Endothelial cell (in vitro differentiated cells): ENCODE data around the gene KMT2C. TPM values are rescaled to one million over a fixed set of nuclear protein-coding genes. Genes with fewer than 3 reads are reported as not detected.

ENCODE experiments used
- DNase-seq: peaks from one replicate; pipeline ENCODE4 v3.0.0; 2021; ENCODE audit warnings: low spot score
- H3K27ac Mint-ChIP-seq: one replicate; pipeline ENCODE4 v1.8.0; 2021; ENCODE audit warnings: mixed read lengths, inconsistent platforms; ENCODE audit not compliant: unreplicated experiment
- H3K27me3 Mint-ChIP-seq: one replicate; pipeline ENCODE4 v1.8.0; 2021; ENCODE audit warnings: mild to moderate bottlenecking, moderate library complexity, mixed read lengths, inconsistent platforms; ENCODE audit not compliant: unreplicated experiment
- H3K36me3 Mint-ChIP-seq: one replicate; pipeline ENCODE4 v1.8.0; 2021; ENCODE audit warnings: mild to moderate bottlenecking, low read depth, mixed read lengths, inconsistent platforms; ENCODE audit not compliant: unreplicated experiment
- H3K4me1 Mint-ChIP-seq: one replicate; pipeline ENCODE4 v1.8.0; 2021; ENCODE audit warnings: mild to moderate bottlenecking, mixed read lengths, inconsistent platforms; ENCODE audit not compliant: unreplicated experiment
- H3K4me3 Mint-ChIP-seq: one replicate; pipeline ENCODE4 v1.8.0; 2021; ENCODE audit warnings: mild to moderate bottlenecking, mixed read lengths, inconsistent platforms; ENCODE audit not compliant: unreplicated experiment
- H3K9me3 Mint-ChIP-seq: one replicate; pipeline ENCODE4 v1.8.0; 2021; ENCODE audit warnings: mixed read lengths, inconsistent platforms; ENCODE audit not compliant: unreplicated experiment
- CTCF ChIP-seq: fragments of 200-600 bp; sonication (generic); IDR thresholded peaks from one replicate; pipeline ENCODE4 v1.5.0; 2021; ENCODE audit warnings: antibody characterized with exemption; ENCODE audit not compliant: unreplicated experiment
- total RNA-seq: library from RNA; stranded (reverse); fragmentation: NEBNext Ultra II Directional; extraction: Animal tissue kit (Norgen Biotek cat#: 25700); gene quantifications from one replicate; pipeline ENCODE4 v1.2.1, GENCODE V29; 2021; ENCODE audit not compliant: unreplicated experiment

The KMT2C gene
- total RNA-seq, 1 donor from 2014 or later, result 59.8 TPM

GRCh38 chr7:152330827-152331226 is 105.0 kb downstream of the KMT2C start:
- Mint-ChIP-seq H3K27me3 (peaks cover 6% of the 10 kb centered on the region), H3K27ac (no peak overlapping the region), H3K36me3 (peaks cover 19% of the 10 kb centered on the region), H3K4me3 (no peak overlapping the region), H3K4me1 (no peaks in the 10 kb centered on the region), H3K9me3 (no peaks in the 10 kb centered on the region)
- TF ChIP-seq CTCF, result no peak
- DNase-seq, result no peak

GRCh38 chr7:152329469-152329868 is 106.3 kb downstream of the KMT2C start:
- Mint-ChIP-seq H3K27ac (no peak overlapping the region), H3K4me3 (no peak overlapping the region), H3K4me1 (no peaks in the 10 kb centered on the region), H3K27me3 (peaks cover 5% of the 10 kb centered on the region), H3K9me3 (no peaks in the 10 kb centered on the region), H3K36me3 (peaks cover 23% of the 10 kb centered on the region)
- DNase-seq, result no peak
- no peak for TF ChIP-seq CTCF

GRCh38 chr7:152328234-152328633 is 107.6 kb downstream of the KMT2C start:
- H3K4me1 Mint-ChIP-seq, result peaks cover 3% of the 10 kb centered on the region
- H3K9me3 Mint-ChIP-seq, result no peaks in the 10 kb centered on the region
- H3K36me3 Mint-ChIP-seq, result peaks cover 26% of the 10 kb centered on the region
- H3K27ac Mint-ChIP-seq, result no peak overlapping the region
- no peak overlapping the region for H3K4me3 Mint-ChIP-seq
- peaks cover 4% of the 10 kb centered on the region for H3K27me3 Mint-ChIP-seq
- TF ChIP-seq CTCF, result no peak
- DNase-seq, result no peak

GRCh38 chr7:152315845-152316244 is 120.0 kb downstream of the KMT2C start:
- peaks cover 9% of the 10 kb centered on the region for H3K36me3 Mint-ChIP-seq
- no peaks in the 10 kb centered on the region for H3K9me3 Mint-ChIP-seq
- TF ChIP-seq CTCF, result no peak
- H3K4me3 Mint-ChIP-seq, result no peak overlapping the region
- H3K4me1 Mint-ChIP-seq, result peaks cover 4% of the 10 kb centered on the region
- no peaks in the 10 kb centered on the region for H3K27me3 Mint-ChIP-seq
- H3K27ac Mint-ChIP-seq, result no peak overlapping the region
- DNase-seq, result no peak

GRCh38 chr7:152313831-152314604 is 121.8 kb downstream of the KMT2C start:
- no peak for DNase-seq
- no peak for TF ChIP-seq CTCF
- Mint-ChIP-seq H3K4me3 (no peak overlapping the region), H3K36me3 (no peaks in the 10 kb centered on the region), H3K9me3 (no peaks in the 10 kb centered on the region), H3K4me1 (peaks cover 4% of the 10 kb centered on the region), H3K27me3 (no peaks in the 10 kb centered on the region), H3K27ac (no peak overlapping the region)
